Spleen (tissue), 7 donors: ENCODE data around the gene NCOA7.

Experiments
- CTCF ChIP-seq, 11 experiments: fragments of 200-600 bp in 7 of 11; fragments of 450-650 bp in 4 of 11; sonication (generic) in 4 of 11; IDR thresholded peaks in 8 of 11; conservative IDR thresholded peaks in 3 of 11; 1 replicate in 7 of 11; 2 replicates in 4 of 11; pipeline versions ENCODE4 v1.4.0 to v1.8.0; 2016 to 2021; ENCODE audit warnings: antibody characterized with exemption in 11 of 11, inconsistent platforms in 4 of 11, mild to moderate bottlenecking in 1 of 11
- POLR2A ChIP-seq, 3 donors: fragments of 450-650 bp; IDR thresholded peaks; one replicate each; pipeline ENCODE4 v1.5.1; 2017; ENCODE audit warnings: antibody characterized with exemption in 3 of 3, mild to moderate bottlenecking in 1 of 3
- POLR2AphosphoS5 ChIP-seq, 3 donors: sonication (generic); formaldehyde crosslinking; IDR thresholded peaks; one replicate each; pipeline ENCODE4 v1.5.1; 2017; ENCODE audit warnings: antibody characterized with exemption in 3 of 3
- donor health status: DM: no; HTN: no; CAD: no; lungs with moderate emphysema.
- donor health status: DM: no; HTN: no; CAD: no.
- donor health status: DM: no; HTN: no; CAD: no.

DNA sequence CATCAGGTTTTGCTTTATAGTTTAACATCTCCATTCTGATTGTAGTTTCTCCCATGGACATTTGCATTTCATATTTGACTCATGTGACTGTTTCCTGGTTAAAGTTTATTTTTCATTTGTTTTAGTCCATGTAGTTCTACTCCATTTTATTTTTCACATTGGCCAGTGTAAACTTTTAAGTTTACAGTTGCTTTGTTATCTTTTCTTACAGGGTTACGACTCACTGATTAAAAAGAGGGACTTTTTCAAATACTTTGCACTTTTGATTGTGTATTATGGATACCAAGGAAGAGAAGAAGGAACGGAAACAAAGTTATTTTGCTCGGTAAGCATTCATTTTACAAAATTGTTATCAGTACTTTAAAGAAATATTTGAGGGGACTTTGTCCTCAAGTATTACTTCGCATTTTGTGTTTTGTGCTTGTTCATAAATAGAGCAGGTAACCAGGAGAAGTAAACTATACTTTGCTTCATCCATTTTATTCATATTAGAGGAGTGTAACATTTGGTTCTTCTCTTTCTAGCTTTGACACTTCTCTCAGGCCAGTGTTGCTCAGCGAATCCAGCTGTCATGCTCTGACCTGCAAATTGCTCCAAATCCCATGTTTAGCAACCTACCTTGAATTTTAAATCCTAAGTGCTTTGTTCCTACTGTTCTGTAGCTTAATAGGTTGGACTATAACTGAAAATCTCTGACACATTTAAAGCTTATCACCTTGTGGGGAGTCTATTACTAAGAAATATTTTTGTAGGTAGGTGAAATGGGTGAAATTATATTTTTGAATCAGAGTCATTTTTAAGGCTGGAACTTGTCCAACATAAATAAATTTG is 24.5 kb downstream of the NCOA7 start:
- TF ChIP-seq POLR2A (IDR thresholded peaks at IDR 0.05) (no peak), CTCF (IDR thresholded peaks at IDR 0.05 in 8 of 11, conservative IDR thresholded peaks at IDR 0.05 in 3 of 11) (no peak), POLR2AphosphoS5 (IDR thresholded peaks at IDR 0.05) (no peak)
